HG02870 (cell line): ENCODE measurements around the gene RPL13A.
"Not testable (repeated sequence)": the region's sequence is repeated elsewhere in the genome, so short reads cannot be mapped to it uniquely, and the experiment has no call there.

ENCODE experiments used
- ATAC-seq: cut with Tn5 transposase; IDR thresholded peaks from one replicate; pipeline ENCODE4 v1.9.1; 2021; ENCODE audit warnings: mild to moderate bottlenecking, moderate library complexity; ENCODE audit not compliant: unreplicated experiment

RPL13A gene

GRCh38 chr19:49455773-49456172, 31.6 kb upstream of the RPL13A start:
- no peak for ATAC-seq

GRCh38 chr19:49456326-49456725, 31.1 kb upstream of the RPL13A start:
- no peak for ATAC-seq

GRCh38 chr19:49458567-49458903, 28.9 kb upstream of the RPL13A start:
- ATAC-seq: no peak

GRCh38 chr19:49459388-49459787, 28.0 kb upstream of the RPL13A start:
- ATAC-seq: no peak

- ATAC-seq: not testable (repeated sequence)
Measured at GRCh38 chr19:49461130-49461529, 26.3 kb upstream of the RPL13A start.

- ATAC-seq: no peak
Measured at GRCh38 chr19:49461656-49462055, 25.8 kb upstream of the RPL13A start.

GRCh38 chr19:49462492-49462891, 24.9 kb upstream of the RPL13A start:
- no peak for ATAC-seq

GRCh38 chr19:49463960-49464740, 23.3 kb upstream of the RPL13A start:
- no peak for ATAC-seq

GRCh38 chr19:49465371-49465770, 22.0 kb upstream of the RPL13A start:
- no peak for ATAC-seq

- ATAC-seq: no peak
Measured at GRCh38 chr19:49468199-49468598, 19.2 kb upstream of the RPL13A start.

- ATAC-seq: peak; percentile 60
Measured at GRCh38 chr19:49468746-49469447, 18.5 kb upstream of the RPL13A start.

- ATAC-seq: peak; percentile 43
Measured at GRCh38 chr19:49469828-49470614, 17.4 kb upstream of the RPL13A start.

- no peak for ATAC-seq
Measured at GRCh38 chr19:49470615-49470978, 16.8 kb upstream of the RPL13A start.

GRCh38 chr19:49472936-49473335, 14.5 kb upstream of the RPL13A start:
- no peak for ATAC-seq

GRCh38 chr19:49473501-49473867, 13.9 kb upstream of the RPL13A start:
- not testable (repeated sequence) for ATAC-seq

- ATAC-seq: no peak
Measured at GRCh38 chr19:49473868-49474541, 13.4 kb upstream of the RPL13A start, which contains the start of gene FLT3LG. TSS of gene FLT3LG (plus strand) at chr19:49474215. CDS start at chr19:49474640, 425 bp downstream.

- no peak for ATAC-seq
Measured at GRCh38 chr19:49474542-49474924, 12.9 kb upstream of the RPL13A start.

- ATAC-seq: no peak
Measured at GRCh38 chr19:49475191-49475917, 12.1 kb upstream of the RPL13A start.

- ATAC-seq: no peak
Measured at GRCh38 chr19:49475995-49476880, 11.2 kb upstream of the RPL13A start.
